H1 (cell line): ENCODE data around the gene PORCN.

ENCODE experiments used
- BCL11A ChIP-seq, 2 experiments: IDR thresholded peaks; one replicate each; pipeline ENCODE4 v1.6.1; 2011; ENCODE audit warnings: low read depth in 2 of 2, low read length in 2 of 2, mild to moderate bottlenecking in 2 of 2
- CHD1 ChIP-seq: IDR thresholded peaks from 2 replicates; pipeline ENCODE4 v1.6.1; 2012; ENCODE audit warnings: low read depth, low read length, improper control_type of control experiment
- CTCF ChIP-seq, 3 experiments: IDR thresholded peaks; 1 replicate in 2 of 3; 2 replicates in 1 of 3; pipeline versions ENCODE4 v1.5.1 to v1.6.1; 2011; ENCODE audit warnings: low read length in 3 of 3, mild to moderate bottlenecking in 3 of 3, inconsistent platforms in 2 of 3, low read depth in 1 of 3, moderate library complexity in 1 of 3; ENCODE audit not compliant: insufficient read depth in 1 of 3; ENCODE audit errors: control extremely low read depth in 1 of 3
- EP300 ChIP-seq, 2 experiments: IDR thresholded peaks; 1 replicate in 1 of 2; 2 replicates in 1 of 2; pipeline ENCODE4 v1.6.1; 2011 to 2012; ENCODE audit warnings: low read depth in 2 of 2, low read length in 2 of 2, mild to moderate bottlenecking in 2 of 2, borderline replicate concordance in 1 of 2, inconsistent platforms in 1 of 2, moderate library complexity in 1 of 2
- EZH2 ChIP-seq: fragments of 200-600 bp; sonication (generic); IDR thresholded peaks from 2 replicates; pipeline ENCODE4 v1.7.1; 2012; ENCODE audit warnings: low read depth, mild to moderate bottlenecking, moderate library complexity, low read length, inconsistent platforms; ENCODE audit not compliant: severe bottlenecking
- FOSL1 ChIP-seq: IDR thresholded peaks from 2 replicates; pipeline ENCODE4 v1.6.1; 2011; ENCODE audit warnings: mild to moderate bottlenecking, low read depth, low read length, moderate library complexity; ENCODE audit not compliant: insufficient read depth
- GABPA ChIP-seq: IDR thresholded peaks from 2 replicates; pipeline ENCODE4 v1.6.1; 2011; ENCODE audit warnings: mild to moderate bottlenecking, low read length, moderate library complexity, borderline replicate concordance; ENCODE audit not compliant: insufficient read depth
- HDAC6 ChIP-seq: IDR thresholded peaks from one replicate; pipeline ENCODE4 v1.7.1; 2012; ENCODE audit warnings: low read depth, mild to moderate bottlenecking, inconsistent platforms, low read length, moderate library complexity
- KDM4A ChIP-seq: IDR thresholded peaks from one replicate; pipeline ENCODE4 v1.7.1; 2012; ENCODE audit warnings: low read depth, mild to moderate bottlenecking, moderate library complexity, low read length, inconsistent platforms; ENCODE audit not compliant: severe bottlenecking
- KDM5A ChIP-seq: fragments of 200-600 bp; IDR thresholded peaks from 2 replicates; pipeline ENCODE4 v1.7.1; 2012; ENCODE audit warnings: mild to moderate bottlenecking, low read length, inconsistent platforms, mixed read lengths
- MAX ChIP-seq: IDR thresholded peaks from 2 replicates; pipeline ENCODE4 v1.6.1; 2012; ENCODE audit warnings: inconsistent platforms
- POLR2A ChIP-seq, 2 experiments: IDR thresholded peaks; 1 replicate in 1 of 2; 2 replicates in 1 of 2; pipeline ENCODE4 v1.6.1; 2011; ENCODE audit warnings: low read depth in 2 of 2, low read length in 2 of 2, mild to moderate bottlenecking in 2 of 2; ENCODE audit errors: control extremely low read depth in 1 of 2
- POLR2AphosphoS5 ChIP-seq: IDR thresholded peaks from 2 replicates; pipeline ENCODE4 v1.6.1; 2011; ENCODE audit warnings: low read depth, low read length

GRCh38 chrX:48512371-48512935, 3.7 kb downstream of the PORCN start:
- no peak for TF ChIP-seq KDM4A
- no peak for TF ChIP-seq POLR2AphosphoS5
- TF ChIP-seq POLR2A (IDR thresholded peaks at IDR 0.05; ENCODE audit: control extremely low read depth in 1 of 2, low read depth in 2 of 2, low read length in 2 of 2): no peak
- no peak for TF ChIP-seq KDM5A
- no peak for TF ChIP-seq CHD1
- TF ChIP-seq EZH2: no peak
- TF ChIP-seq CTCF (IDR thresholded peaks at IDR 0.05; ENCODE audit: control extremely low read depth in 1 of 3, insufficient read depth in 1 of 3, low read depth in 1 of 3, low read length in 3 of 3): no peak
- no peak for TF ChIP-seq MAX
- TF ChIP-seq FOSL1: no peak
- TF ChIP-seq GABPA: no peak
- no peak for TF ChIP-seq EP300 (IDR thresholded peaks at IDR 0.05; ENCODE audit: borderline replicate concordance in 1 of 2, low read depth in 2 of 2, low read length in 2 of 2)
- no peak for TF ChIP-seq HDAC6
- no peak for TF ChIP-seq BCL11A (IDR thresholded peaks at IDR 0.05; ENCODE audit: low read depth in 2 of 2, low read length in 2 of 2)
